Uterus (tissue), 2 donors: Measurements from ENCODE around the gene CLMP.
A peak's percentile ranks its signal among the peaks of the same experiment; 100 is the strongest.

Source experiments
- CTCF ChIP-seq, 4 experiments: fragments of 200-600 bp in 2 of 4; fragments of 450-650 bp in 2 of 4; sonication (generic) in 2 of 4; IDR thresholded peaks; one replicate each; pipeline ENCODE4 v1.5.1; 2016 to 2019; ENCODE audit warnings: antibody characterized with exemption in 4 of 4, mild to moderate bottlenecking in 2 of 4, moderate library complexity in 1 of 4
- POLR2A ChIP-seq, 2 donors: fragments of 450-650 bp; IDR thresholded peaks; one replicate each; pipeline ENCODE4 v1.6.1; 2016; ENCODE audit warnings: antibody characterized with exemption in 2 of 2, mild to moderate bottlenecking in 1 of 2, moderate library complexity in 1 of 2

DNA sequence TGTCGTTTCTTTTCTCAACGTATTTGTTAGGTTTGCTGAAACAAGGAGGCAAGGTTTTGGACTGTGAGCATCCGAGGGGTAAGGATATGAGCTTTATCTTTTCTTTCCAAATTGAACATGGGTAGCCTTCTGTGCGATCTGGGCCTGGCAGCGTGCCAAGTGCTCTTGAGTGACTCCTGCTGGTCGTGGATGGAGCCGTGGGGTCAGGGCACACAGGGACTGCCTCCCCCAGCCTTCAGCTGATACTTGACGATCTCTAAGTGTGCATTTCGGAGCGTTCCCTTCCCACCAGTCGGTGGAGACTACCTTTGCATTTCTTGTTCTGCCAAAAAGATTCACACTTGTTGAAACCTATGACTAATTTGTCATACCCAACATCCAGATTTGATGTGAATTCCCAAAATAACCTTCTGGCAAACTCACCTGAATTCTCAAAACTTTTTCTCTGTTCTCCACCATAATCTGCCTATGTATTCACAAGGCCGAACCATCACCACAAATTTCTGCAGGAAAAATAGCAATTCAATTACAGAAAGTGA, 40.1 kb upstream of the CLMP start:
- no peak for TF ChIP-seq POLR2A (IDR thresholded peaks at IDR 0.05)
- peak in 3 of 4 experiments; percentile 37 to 71 (median 65) for TF ChIP-seq CTCF (IDR thresholded peaks at IDR 0.05)
